ENCODE measurements around the gene DSCAML1.

Gene DSCAML1

GRCh38 chr11:117830674-117831351, 33.8 kb upstream of the DSCAML1 start:
- no peak for DNase-seq

DNA sequence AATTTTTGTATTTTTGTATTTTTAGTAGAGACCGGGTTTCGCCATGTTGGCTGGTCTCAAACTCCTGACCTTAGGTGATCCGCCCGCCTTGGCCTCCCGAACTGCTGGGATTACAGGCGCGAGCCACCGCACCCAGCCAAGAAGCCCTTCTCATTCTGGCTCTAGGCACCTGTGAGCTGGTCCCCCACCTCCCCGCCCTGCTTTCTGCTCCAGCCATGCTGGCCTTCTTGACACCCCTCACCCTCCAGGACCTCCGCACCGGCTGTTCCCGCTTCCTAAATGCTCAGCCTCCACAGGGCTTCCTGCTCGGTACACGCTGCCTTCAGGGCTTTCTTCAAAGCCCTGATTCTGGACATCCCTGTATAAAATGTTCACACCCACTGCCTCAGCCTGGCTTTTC, 33.1 kb upstream of the DSCAML1 start:
- DNase-seq = no peak

DNA sequence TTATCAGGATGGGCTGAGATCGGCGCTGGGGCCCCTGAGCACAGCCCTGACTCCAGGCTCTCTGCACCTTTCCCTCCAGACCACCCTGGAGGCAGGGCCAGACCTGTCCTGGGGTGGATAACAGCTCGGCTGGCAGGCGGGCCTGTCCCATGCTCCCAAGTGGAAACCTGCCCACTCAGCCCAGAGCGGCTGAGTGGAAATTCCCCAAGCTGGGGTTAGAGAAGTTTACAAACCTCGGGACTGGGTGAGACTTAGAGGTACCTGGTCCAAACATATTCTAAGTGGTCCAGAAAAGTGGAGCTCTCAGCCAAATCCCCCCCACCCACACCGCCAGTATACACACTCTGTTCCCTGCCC, 32.3 kb upstream of the DSCAML1 start:
- DNase-seq = no peak

DNA sequence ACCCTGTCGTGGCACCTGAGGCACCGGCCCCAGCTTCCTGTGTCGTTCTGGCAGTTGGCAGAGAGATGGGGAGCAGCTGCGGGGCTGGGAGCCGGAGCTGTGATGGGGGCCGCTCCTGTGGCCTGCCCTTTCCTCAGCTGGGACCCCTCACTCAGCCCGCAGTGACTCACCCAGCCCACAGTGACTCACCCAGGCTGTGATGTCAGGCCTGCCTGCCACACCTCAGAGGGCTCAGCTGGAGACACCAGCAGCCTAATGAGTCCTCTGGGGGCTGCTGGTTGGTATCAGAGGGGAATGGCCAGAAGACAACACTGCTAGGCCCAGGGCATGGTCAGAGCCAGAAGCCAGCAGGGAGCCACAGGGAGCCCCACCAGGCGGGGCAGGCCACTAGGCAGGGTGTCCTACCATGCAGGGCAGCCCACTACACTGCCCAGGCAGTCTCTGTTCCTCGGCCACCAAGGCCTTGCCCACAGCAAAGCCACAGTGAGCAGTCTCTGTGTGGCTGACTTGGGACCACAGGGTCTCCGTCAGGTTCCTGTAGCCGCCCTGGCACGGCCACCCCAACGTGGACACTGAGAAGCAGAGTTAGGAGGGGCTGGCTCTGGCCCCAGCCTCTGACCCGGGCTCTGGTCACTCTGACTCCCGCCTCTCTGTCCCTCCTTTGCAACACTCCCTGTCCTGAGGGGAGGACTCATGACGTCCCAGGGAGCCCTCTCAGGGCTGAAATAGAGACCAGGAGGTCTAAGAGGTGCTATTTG, 31.8 kb upstream of the DSCAML1 start:
- peak; percentile 77 for DNase-seq

GRCh38 chr11:117827521-117828511, 30.8 kb upstream of the DSCAML1 start:
- no peak for DNase-seq

GRCh38 chr11:117826832-117827231, 29.8 kb upstream of the DSCAML1 start:
- DNase-seq = no peak

- DNase-seq = no peak
Measured at GRCh38 chr11:117826190-117826570, 29.2 kb upstream of the DSCAML1 start.

- DNase-seq = no peak
Measured at GRCh38 chr11:117825538-117826189, 28.6 kb upstream of the DSCAML1 start.

- DNase-seq = no peak
Measured at GRCh38 chr11:117824571-117825537, 27.8 kb upstream of the DSCAML1 start, which contains the start of gene FXYD2. Gene FXYD2 (minus strand): TSS chr11:117824744. CDS start chr11:117824678, 66 bp downstream.

GRCh38 chr11:117823946-117824420, 27.0 kb upstream of the DSCAML1 start:
- DNase-seq = no peak

DNA sequence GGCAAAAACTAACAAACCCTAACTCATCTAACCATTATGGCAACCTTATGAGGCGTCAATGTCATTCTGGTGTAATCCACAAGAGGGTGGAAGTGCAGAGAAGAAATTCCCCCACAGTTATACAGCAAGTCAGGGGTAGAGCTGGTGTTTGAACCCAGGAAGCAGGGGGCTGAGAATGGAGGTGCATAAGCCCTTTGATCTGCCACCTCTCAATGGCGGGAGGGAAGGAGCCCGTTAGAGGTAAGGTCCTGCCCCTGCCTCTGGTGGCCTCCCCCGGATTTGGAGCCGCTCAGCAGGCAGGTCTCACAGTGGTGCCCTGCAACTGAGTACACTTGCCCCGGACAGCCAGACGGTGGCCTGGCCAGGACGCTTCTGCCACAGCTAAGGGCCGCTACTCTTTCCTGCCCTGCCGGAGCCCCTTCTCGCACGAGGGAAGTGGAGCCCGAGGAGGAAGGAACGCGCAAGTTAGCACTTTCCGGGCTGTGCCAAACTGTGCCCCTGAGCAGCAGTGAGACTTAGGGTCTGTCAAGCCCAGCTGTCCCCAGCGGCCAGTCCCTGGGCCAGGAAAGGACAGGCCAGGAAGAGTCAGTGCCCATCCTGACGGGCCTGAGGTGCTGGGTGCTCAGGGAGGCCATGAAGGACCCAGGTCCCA, 26.4 kb upstream of the DSCAML1 start:
- no peak for DNase-seq

GRCh38 chr11:117822074-117823033, 25.3 kb upstream of the DSCAML1 start:
- DNase-seq = peak; percentile 53

- no peak for DNase-seq
Measured at GRCh38 chr11:117821431-117821830, 24.4 kb upstream of the DSCAML1 start.

GRCh38 chr11:117820516-117820915, 23.5 kb upstream of the DSCAML1 start:
- DNase-seq = no peak

- DNase-seq = no peak
Measured at GRCh38 chr11:117820071-117820470, 23.1 kb upstream of the DSCAML1 start.

- DNase-seq = no peak
Measured at GRCh38 chr11:117819096-117820040, 22.4 kb upstream of the DSCAML1 start.

DNA sequence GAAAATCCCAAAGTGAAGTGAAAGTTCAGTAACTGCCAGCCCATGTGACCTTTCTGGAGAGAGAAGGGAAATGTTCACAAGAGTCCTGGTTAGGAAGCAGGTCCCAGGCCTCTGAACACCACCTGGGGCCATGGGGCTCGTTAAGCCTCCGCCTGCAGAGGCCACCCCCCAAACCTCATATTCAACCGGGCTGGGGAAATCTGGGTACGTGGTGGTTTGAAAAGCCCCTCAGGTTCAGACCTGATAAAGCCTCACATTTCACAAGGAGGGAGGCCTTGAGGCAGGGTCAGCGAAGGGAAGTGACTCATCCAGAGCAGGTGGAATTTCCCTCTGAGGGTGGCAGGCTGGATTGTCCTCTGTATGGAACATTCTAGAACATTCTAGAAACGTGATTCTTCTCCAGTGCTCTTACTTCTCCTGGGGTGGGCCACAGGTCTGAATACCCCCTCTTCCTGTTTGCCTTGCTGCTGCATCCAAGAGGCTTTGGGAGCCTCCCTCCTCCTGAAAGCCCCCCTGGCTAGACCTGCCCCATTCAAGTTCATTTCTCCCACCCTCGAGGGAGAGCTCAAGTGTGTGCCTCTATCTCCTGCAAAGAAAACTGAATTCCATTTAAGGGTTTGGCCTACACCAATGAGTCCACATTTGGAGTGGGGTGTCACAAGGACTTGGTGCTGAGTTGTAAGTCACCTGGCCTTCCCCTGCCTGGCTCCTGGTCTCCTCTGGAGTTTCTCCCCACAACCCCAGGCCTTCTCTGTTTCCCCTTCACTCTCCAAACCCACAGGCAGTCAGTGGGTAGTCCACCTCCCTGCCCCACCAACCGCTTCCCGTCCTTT, 21.2 kb upstream of the DSCAML1 start:
- DNase-seq = no peak

Measured in activated CD4-positive, alpha-beta T cell treated with anti-CD3 and anti-CD28 coated beads, Interleukin-2, amount 50 U/mL, for 1 hour (primary cell).